K562 (cell line): ENCODE data around the gene VPS33A. TPM values are rescaled to one million over a fixed set of nuclear protein-coding genes. Genes with fewer than 3 reads are reported as not detected.

Experiments
- ATAC-seq: fragments of 200-7000 bp; cut with Tn5 transposase; 3 replicates; pipeline ENCODE4 v1.9.1; 2020; ENCODE audit warnings: moderate library complexity
- BruUV-seq: library from RNA; stranded (reverse); fragments of 400-500 nt; replicated peaks from 2 replicates; lab custom pipeline; 2021; lab: Mats Ljungman, UMichigan
- CTCF ChIA-PET: fragments of 300-600 bp; formaldehyde crosslinking; extraction: SDS; loops from one replicate; lab custom pipeline; 2021; ENCODE audit warnings: low intra/inter-chr PET ratio; lab: Yijun Ruan, JAX
- POLR2A ChIA-PET: fragments of 300-600, 350-650 bp; sonication (Branson Sonifier 250); formaldehyde crosslinking; extraction: SDS; loops from one replicate; lab custom pipeline; 2021; ENCODE audit warnings: antibody characterized with exemption, inconsistent platforms; lab: Yijun Ruan, JAX
- DNase-seq, 4 experiments: peaks; one replicate each; pipeline versions ENCODE4 v3.0.0 to v3.0.0-alpha.2; 2011 to 2018; ENCODE audit warnings: low spot score in 3 of 4, mixed read lengths in 3 of 4; ENCODE audit errors: extremely low read depth in 1 of 4
- FAIRE-seq: peaks from 2 replicates; lab custom pipeline; 2011; peaks lifted over from hg19 to GRCh38; lab: Jason Lieb, UNC
- H2AFZ ChIP-seq: 2 replicates; pipeline ENCODE4 v1.6.0; 2011; ENCODE audit warnings: low read depth, low read length, control low read depth, inconsistent platforms
- H3K27ac ChIP-seq: fragments of 200-600 bp; 3 replicates; pipeline ENCODE4 v1.8.0; 2011; ENCODE audit warnings: low read depth, mild to moderate bottlenecking, control low read depth, inconsistent platforms, low read length, moderate library complexity, mixed read lengths; ENCODE audit errors: extremely low read depth
- H3K27me3 ChIP-seq, 2 experiments: fragments of 300-600 bp in 1 of 2; 2 replicates in 1 of 2; 3 replicates in 1 of 2; pipeline versions ENCODE4 v1.6.0 to v1.8.0; 2011; ENCODE audit warnings: inconsistent platforms in 2 of 2, low read length in 2 of 2, mild to moderate bottlenecking in 1 of 2, mixed read lengths in 1 of 2, moderate library complexity in 1 of 2; ENCODE audit not compliant: control insufficient read depth in 2 of 2, insufficient read depth in 2 of 2
- H3K36me3 ChIP-seq: fragments of 300-600 bp; 3 replicates; pipeline ENCODE4 v1.8.0; 2011; ENCODE audit warnings: mild to moderate bottlenecking, low read length, inconsistent platforms; ENCODE audit not compliant: control insufficient read depth, insufficient read depth
- H3K4me1 ChIP-seq, 2 experiments: fragments of 200-600 bp in 1 of 2; replicated peaks in 1 of 2; 2 replicates in 1 of 2; 3 replicates in 1 of 2; pipeline versions ENCODE4 v1.5.1 to v1.8.0; 2011; ENCODE audit warnings: inconsistent platforms in 2 of 2, low read length in 2 of 2, mild to moderate bottlenecking in 1 of 2, mixed read lengths in 1 of 2, moderate library complexity in 1 of 2; ENCODE audit not compliant: control insufficient read depth in 2 of 2, insufficient read depth in 2 of 2
- H3K4me2 ChIP-seq: 2 replicates; pipeline ENCODE4 v1.6.1; 2011; ENCODE audit warnings: low read length, control low read depth, inconsistent platforms, mixed read lengths; ENCODE audit not compliant: insufficient read depth
- H3K4me3 ChIP-seq: fragments of 200-600 bp; sonication (generic), shearing (Covaris generic); 2 replicates; pipeline ENCODE4 v1.5.1; 2016; ENCODE audit warnings: control low read depth, inconsistent platforms
- H3K79me2 ChIP-seq: fragments of 200-600 bp; 3 replicates; pipeline ENCODE4 v1.8.0; 2011; ENCODE audit warnings: low read length, inconsistent platforms; ENCODE audit not compliant: control insufficient read depth, insufficient read depth
- H3K9ac ChIP-seq, 2 experiments: 2 replicates each; pipeline versions ENCODE4 v1.6.0 to v1.6.1; 2011; ENCODE audit warnings: low read depth in 2 of 2, low read length in 2 of 2, control low read depth in 1 of 2, inconsistent platforms in 1 of 2, mild to moderate bottlenecking in 1 of 2, mixed read lengths in 1 of 2; ENCODE audit not compliant: insufficient read depth in 1 of 2
- H3K9me1 ChIP-seq: one replicate; pipeline ENCODE4 v1.6.0; 2011; ENCODE audit warnings: inconsistent platforms, mild to moderate bottlenecking, low read length, moderate library complexity; ENCODE audit not compliant: control insufficient read depth, insufficient read depth
- H3K9me3 ChIP-seq: replicated peaks from 2 replicates; pipeline ENCODE4 v1.5.1; 2011; ENCODE audit warnings: low read depth, low read length, inconsistent platforms; ENCODE audit not compliant: control insufficient read depth, insufficient read depth
- H4K20me1 ChIP-seq: replicated peaks from 2 replicates; pipeline ENCODE4 v1.6.1; 2011; ENCODE audit warnings: low read length, inconsistent platforms, mixed read lengths; ENCODE audit not compliant: control insufficient read depth, insufficient read depth
- ARID2 ChIP-seq: fragments of 450-650 bp; IDR thresholded peaks from 2 replicates; pipeline ENCODE4 v1.6.1; 2017; ENCODE audit warnings: antibody characterized with exemption, mild to moderate bottlenecking
- BCOR ChIP-seq: fragments of 450-650 bp; IDR thresholded peaks from 2 replicates; pipeline ENCODE4 v1.6.1; 2016
- KDM1A ChIP-seq, 2 experiments: fragments of 450-650 bp; IDR thresholded peaks; 2 replicates each; pipeline ENCODE4 v1.6.1; 2016; ENCODE audit warnings: mild to moderate bottlenecking in 2 of 2
- MTA2 ChIP-seq: fragments of 450-650 bp; IDR thresholded peaks from 2 replicates; pipeline ENCODE4 v1.6.1; 2016; ENCODE audit warnings: low read depth
- PYGO2 ChIP-seq: fragments of 450-650 bp; IDR thresholded peaks from 2 replicates; pipeline ENCODE4 v1.6.1; 2016; ENCODE audit warnings: mild to moderate bottlenecking, missing genetic modification characterization, moderate library complexity, missing compliant biosample characterization
- RBM25 ChIP-seq: fragments of 200-400 bp; formaldehyde crosslinking; IDR thresholded peaks from 2 replicates; pipeline ENCODE4 v1.6.1; 2018; ENCODE audit warnings: low read length, low read depth, moderate library complexity; ENCODE audit not compliant: severe bottlenecking
- ZEB2 ChIP-seq: fragments of 450-650 bp; IDR thresholded peaks from 2 replicates; pipeline ENCODE4 v1.6.1; 2016
- ZNF121 ChIP-seq: sonication (generic); formaldehyde crosslinking; conservative IDR thresholded peaks from 2 replicates; pipeline ENCODE4 v1.8.0; 2022; ENCODE audit warnings: missing genetic modification reagents
- ZNF143 ChIP-seq: sonication (generic); formaldehyde crosslinking; IDR thresholded peaks from 2 replicates; pipeline ENCODE4 v1.9.0; 2022; ENCODE audit warnings: mild to moderate bottlenecking, missing genetic modification reagents
- WGBS: fragments of 100-300 bp; shearing (Covaris generic); methylation state at CpG from one replicate; pipeline ENCODE4 v1.1.6; 2016; ENCODE audit warnings: low coverage, mixed read lengths; ENCODE audit not compliant: insufficient coverage; ENCODE audit errors: missing lambda C conversion rate; 5-methylcytosine and 5-hydroxymethylcytosine counted together
- in situ Hi-C: fragments of 300-500 bp; cut with MboI; formaldehyde crosslinking; loops from 4 replicates; pipeline ENCODE4 v1.15.0; 2018; ENCODE audit warnings: inconsistent platforms, mixed read lengths
- intact Hi-C: fragments of 100-400 bp; cut with micrococcal nuclease; formaldehyde crosslinking; loops from 2 replicates; pipeline ENCODE4 v1.14.2; 2022
- polyA plus RNA-seq, 8 experiments: library from polyadenylated mRNA; depleted of rRNA in 4 of 8; stranded (reverse) in 5 of 8; unstranded in 3 of 8; fragments of >200 nt; fragmentation: Nextera tagmentation in 2 of 8; fragmentation: Illumina TruSeq in 1 of 8; extraction: Ambion mirVana in 2 of 8; extraction: Trizol in 1 of 8; gene quantifications; 2 replicates each; pipeline versions ENCODE4 v1.2.1 to v1.2.3, GENCODE V29; 2011 to 2014; ENCODE audit warnings: inconsistent platforms in 1 of 8, missing spikeins in 1 of 8
- total RNA-seq, 7 experiments: library from RNA; depleted of rRNA in 6 of 7; stranded (reverse); fragments of >200 nt in 6 of 7; fragmentation: Illumina TruSeq in 2 of 7; extraction: Trizol in 2 of 7; gene quantifications; 2 replicates each; pipeline versions ENCODE4 v1.2.1 to v1.2.3, GENCODE V29; 2011 to 2021; ENCODE audit warnings: low replicate concordance in 1 of 7

The VPS33A gene
- total and polyA plus RNA-seq, 9 of the 15 experiments (the other 6 are each of a cell fraction or from before 2014, with no cell fraction given) = 10.6 to 34.3 (median 25.3) TPM

DNA sequence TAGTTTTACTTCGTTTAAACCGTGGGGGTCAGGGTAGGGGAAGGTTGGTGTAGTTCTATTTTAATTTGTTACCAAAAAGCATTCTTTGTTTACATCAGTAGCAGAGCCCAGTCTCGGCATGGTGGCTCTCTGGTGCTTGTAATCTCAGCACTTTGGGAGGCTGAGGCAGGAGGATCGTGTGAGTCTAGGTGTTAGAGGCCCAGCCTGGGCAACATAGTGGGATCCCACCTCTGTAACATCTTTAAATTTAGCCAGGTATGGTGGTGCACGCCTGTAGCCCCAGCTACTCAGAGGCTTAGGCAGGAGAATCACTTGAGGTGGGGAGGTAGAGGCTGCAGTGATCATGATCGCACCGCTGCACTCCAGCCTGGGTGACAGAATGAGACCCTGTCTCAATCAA lies 81.2 kb downstream of the VPS33A start:
- no peaks in the 10 kb centered on the region for H4K20me1 ChIP-seq
- FAIRE-seq = no peak
- no peak overlapping the region for H3K4me3 ChIP-seq
- POLR2A ChIA-PET = no interaction called here
- DNase-seq = no peak
- WGBS = 48% methylated on average over 7 of the region's 7 CpGs
- H3K36me3 ChIP-seq = no peaks in the 10 kb centered on the region
- H3K9ac ChIP-seq = no peak overlapping the region
- intact Hi-C loops = no loop called here
- H3K27me3 ChIP-seq = no peaks in the 10 kb centered on the region
- H3K4me1 ChIP-seq = peaks cover 0 to 10% of the 10 kb centered on the region in 2 experiments; a peak in 2 of 5 replicates
- no peak for ATAC-seq
- no TSS peak for BruUV-seq
- H3K9me3 ChIP-seq = no peaks in the 10 kb centered on the region
- in situ Hi-C loops = no loop called here
- no peak overlapping the region for H2AFZ ChIP-seq
- no peaks in the 10 kb centered on the region for H3K9me1 ChIP-seq
- no peaks in the 10 kb centered on the region for H3K79me2 ChIP-seq
- no peak overlapping the region for H3K27ac ChIP-seq
- H3K4me2 ChIP-seq = no peak overlapping the region
- TF ChIP-seq ARID2 = no peak
- TF ChIP-seq ZNF143 (CRISPR knock-in tag) = no peak
- no peak for TF ChIP-seq MTA2
- no peak for TF ChIP-seq ZEB2
- TF ChIP-seq KDM1A (IDR thresholded peaks at IDR 0.05) = 0 out of 4 replicates have a peak, but pooled peaks of 1 of the 2 experiments have one; percentile 27
- peak; percentile 78 for TF ChIP-seq BCOR
- TF ChIP-seq ZNF121 (CRISPR knock-in tag) = peak; percentile 99
- TF ChIP-seq RBM25 = peak; percentile 60
- no peak for TF ChIP-seq PYGO2 (tag)
- CTCF ChIA-PET = no interaction called here
